ENCODE results near the gene CCDC61. TPM values are rescaled to one million over a fixed set of nuclear protein-coding genes. Genes with fewer than 3 reads are reported as not detected.

Gene CCDC61
- total RNA-seq, 2 donors from 2014 or later: 14.7 to 16.9 TPM

- TF ChIP-seq, protein P1, sequence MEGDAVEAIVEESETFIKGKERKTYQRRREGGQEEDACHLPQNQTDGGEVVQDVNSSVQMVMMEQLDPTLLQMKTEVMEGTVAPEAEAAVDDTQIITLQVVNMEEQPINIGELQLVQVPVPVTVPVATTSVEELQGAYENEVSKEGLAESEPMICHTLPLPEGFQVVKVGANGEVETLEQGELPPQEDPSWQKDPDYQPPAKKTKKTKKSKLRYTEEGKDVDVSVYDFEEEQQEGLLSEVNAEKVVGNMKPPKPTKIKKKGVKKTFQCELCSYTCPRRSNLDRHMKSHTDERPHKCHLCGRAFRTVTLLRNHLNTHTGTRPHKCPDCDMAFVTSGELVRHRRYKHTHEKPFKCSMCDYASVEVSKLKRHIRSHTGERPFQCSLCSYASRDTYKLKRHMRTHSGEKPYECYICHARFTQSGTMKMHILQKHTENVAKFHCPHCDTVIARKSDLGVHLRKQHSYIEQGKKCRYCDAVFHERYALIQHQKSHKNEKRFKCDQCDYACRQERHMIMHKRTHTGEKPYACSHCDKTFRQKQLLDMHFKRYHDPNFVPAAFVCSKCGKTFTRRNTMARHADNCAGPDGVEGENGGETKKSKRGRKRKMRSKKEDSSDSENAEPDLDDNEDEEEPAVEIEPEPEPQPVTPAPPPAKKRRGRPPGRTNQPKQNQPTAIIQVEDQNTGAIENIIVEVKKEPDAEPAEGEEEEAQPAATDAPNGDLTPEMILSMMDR (IDR thresholded peaks at IDR 0.05): no peak
- Histone ChIP-seq H3K36me3 (no peaks in the 10 kb centered on the region), H3K27ac (no peak overlapping the region), H3K27me3 (replicated peaks; ENCODE audit: insufficient read depth) (no peaks in the 10 kb centered on the region), H3K4me3 (no peak overlapping the region), H3K9me3 (no peaks in the 10 kb centered on the region), H3K4me1 (ENCODE audit: control insufficient read depth in 1 of 2, low read depth in 2 of 2) (peaks cover 6 to 8% of the 10 kb centered on the region in 2 donors)
- no peak for ATAC-seq (ENCODE audit: insufficient number of reproducible peaks, low FRiP score, low read depth)
- no peak for DNase-seq (ENCODE audit: low spot score)
Observed at GRCh38 chr19:46020819-46021125, 25.5 kb downstream of the CCDC61 start.

GRCh38 chr19:46021531-46022041 is 26.3 kb downstream of the CCDC61 start:
- Histone ChIP-seq H3K27me3 (replicated peaks; ENCODE audit: insufficient read depth) (no peaks in the 10 kb centered on the region), H3K36me3 (no peaks in the 10 kb centered on the region), H3K4me3 (no peak overlapping the region), H3K4me1 (ENCODE audit: control insufficient read depth in 1 of 2, low read depth in 2 of 2) (no peaks in the 10 kb centered on the region), H3K27ac (no peak overlapping the region), H3K9me3 (no peaks in the 10 kb centered on the region)
- DNase-seq (ENCODE audit: low spot score): no peak
- TF ChIP-seq, protein P1 (IDR thresholded peaks at IDR 0.05): no peak
- no peak for ATAC-seq (ENCODE audit: insufficient number of reproducible peaks, low FRiP score, low read depth)

- no peak overlapping the region for H3K4me3 ChIP-seq
- no peaks in the 10 kb centered on the region for H3K9me3 ChIP-seq
- DNase-seq (ENCODE audit: low spot score) (no peak), ATAC-seq (ENCODE audit: insufficient number of reproducible peaks, low FRiP score, low read depth) (no peak)
- H3K4me1 ChIP-seq (ENCODE audit: control insufficient read depth in 1 of 2, low read depth in 2 of 2): no peaks in the 10 kb centered on the region
- TF ChIP-seq, protein P1 (IDR thresholded peaks at IDR 0.05): no peak
- H3K27ac ChIP-seq: no peak overlapping the region
- H3K27me3 ChIP-seq (replicated peaks; ENCODE audit: insufficient read depth): no peaks in the 10 kb centered on the region
- no peaks in the 10 kb centered on the region for H3K36me3 ChIP-seq
Observed at GRCh38 chr19:46022061-46022430, 26.8 kb downstream of the CCDC61 start.

DNA sequence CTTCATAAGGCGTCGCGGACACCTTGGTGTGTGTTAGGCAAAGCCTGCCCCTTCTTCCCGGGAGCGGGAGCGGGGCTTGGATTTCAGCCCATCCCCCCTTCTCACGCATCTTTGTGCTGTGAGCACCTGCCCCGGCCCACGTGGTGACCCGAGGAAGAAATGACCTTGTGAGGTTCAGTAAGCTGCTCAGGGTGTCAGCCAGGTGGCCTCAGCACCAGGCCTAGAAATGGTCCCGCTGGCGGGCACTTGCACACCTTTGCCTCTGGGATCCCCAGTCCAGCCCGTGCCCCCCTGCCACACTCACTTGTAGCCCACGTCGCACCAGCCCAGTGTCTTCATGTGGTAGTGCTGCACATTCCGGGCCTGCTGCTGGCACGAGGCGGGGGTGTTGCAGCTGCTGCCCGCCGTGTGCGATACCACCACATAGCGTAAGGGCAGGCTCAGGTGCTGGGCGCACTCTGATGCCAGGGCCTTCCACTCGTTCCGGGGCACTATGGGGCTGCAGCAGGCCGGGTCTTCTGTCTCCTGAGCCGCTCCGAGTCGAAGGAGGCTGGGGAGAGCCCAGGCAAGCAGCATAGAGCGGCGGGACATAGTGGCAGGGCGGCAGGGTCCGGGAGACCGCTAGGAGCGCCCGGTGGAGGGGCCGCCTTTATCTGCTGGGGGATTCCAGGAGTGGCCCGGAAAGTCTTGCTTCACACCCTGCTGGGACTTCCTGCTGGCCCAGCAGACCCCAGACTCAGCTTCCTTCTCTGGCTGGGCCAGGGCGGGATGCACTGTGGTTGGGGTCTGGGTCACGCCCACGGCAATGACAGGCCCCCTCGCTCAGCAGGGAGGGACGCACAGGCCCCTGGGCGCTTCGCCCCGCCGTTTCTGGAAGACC is 27.4 kb downstream of the CCDC61 start, which contains the start of gene PGLYRP1:
TSS of gene PGLYRP1 (minus strand) at position 623 of the 880 bp plus-strand sequence. CDS start at position 591, 32 bp downstream.
- Histone ChIP-seq H3K36me3 (no peaks in the 10 kb centered on the region), H3K27ac (no peak within 1 kb of the TSS), H3K9me3 (no peaks in the 10 kb centered on the region), H3K4me3 (no peak within 1 kb of the TSS), H3K27me3 (replicated peaks; ENCODE audit: insufficient read depth) (no peaks in the 10 kb centered on the region), H3K4me1 (ENCODE audit: control insufficient read depth in 1 of 2, low read depth in 2 of 2) (no peaks in the 10 kb centered on the region)
- no peak for DNase-seq (ENCODE audit: low spot score)
- no peak for ATAC-seq (ENCODE audit: insufficient number of reproducible peaks, low FRiP score, low read depth)
- TF ChIP-seq, protein P1 (IDR thresholded peaks at IDR 0.05): no peak

GRCh38 chr19:46023311-46023779 is 28.1 kb downstream of the CCDC61 start:
- H3K27ac ChIP-seq: no peak overlapping the region
- DNase-seq (ENCODE audit: low spot score): no peak
- H3K27me3 ChIP-seq (replicated peaks; ENCODE audit: insufficient read depth): no peaks in the 10 kb centered on the region
- TF ChIP-seq, protein P1 (IDR thresholded peaks at IDR 0.05): no peak
- no peak overlapping the region for H3K4me3 ChIP-seq
- H3K4me1 ChIP-seq (ENCODE audit: control insufficient read depth in 1 of 2, low read depth in 2 of 2): no peaks in the 10 kb centered on the region
- H3K9me3 ChIP-seq: no peaks in the 10 kb centered on the region
- ATAC-seq (ENCODE audit: insufficient number of reproducible peaks, low FRiP score, low read depth): no peak
- no peaks in the 10 kb centered on the region for H3K36me3 ChIP-seq

Measured in thoracic aorta (tissue), 2 donors.